Loucy (cell line): ENCODE measurements around the gene NAALADL2.

Source experiments
- H2AFZ ChIP-seq: fragments of 200-600 bp; sonication (generic); 2 replicates; pipeline ENCODE4 v1.6.0; 2016; ENCODE audit warnings: antibody characterized with exemption, mild to moderate bottlenecking, low read length, moderate library complexity
- H3F3A ChIP-seq: fragments of 200-600 bp; 2 replicates; pipeline ENCODE4 v1.6.0; 2016; ENCODE audit warnings: antibody characterized with exemption, low read depth, mild to moderate bottlenecking
- H3K27me3 ChIP-seq: fragments of 200-600 bp; sonication (generic); 2 replicates; pipeline ENCODE4 v1.6.1; 2014; ENCODE audit warnings: low read length, mild to moderate bottlenecking; ENCODE audit not compliant: insufficient read depth, poor library complexity, severe bottlenecking
- H3K36me3 ChIP-seq: fragments of 200-600 bp; sonication (generic); 2 replicates; pipeline ENCODE4 v1.6.1; 2016; ENCODE audit warnings: low read length; ENCODE audit not compliant: insufficient read depth
- H3K4me1 ChIP-seq: fragments of 200-600 bp; sonication (generic); 2 replicates; pipeline ENCODE4 v1.5.1; 2014; ENCODE audit warnings: low read length, mild to moderate bottlenecking; ENCODE audit not compliant: insufficient read depth, poor library complexity, severe bottlenecking
- H3K4me2 ChIP-seq: fragments of 200-600 bp; sonication (generic); 2 replicates; pipeline ENCODE4 v1.6.0; 2014; ENCODE audit warnings: antibody characterized with exemption, low read length, low read depth, mild to moderate bottlenecking; ENCODE audit not compliant: poor library complexity, severe bottlenecking
- H3K4me3 ChIP-seq: fragments of 200-600 bp; sonication (generic); 2 replicates; pipeline ENCODE4 v1.5.1; 2014; ENCODE audit warnings: low read length, mild to moderate bottlenecking, mixed read lengths; ENCODE audit not compliant: poor library complexity, severe bottlenecking
- H3K79me2 ChIP-seq: fragments of 200-600 bp; sonication (generic); 2 replicates; pipeline ENCODE4 v1.6.1; 2014; ENCODE audit warnings: low read length; ENCODE audit not compliant: insufficient read depth
- H3K9ac ChIP-seq: fragments of 200-600 bp; sonication (generic); 2 replicates; pipeline ENCODE4 v1.6.0; 2014; ENCODE audit warnings: mild to moderate bottlenecking, low read depth, low read length, moderate library complexity; ENCODE audit not compliant: poor library complexity, severe bottlenecking
- H3K9me2 ChIP-seq: fragments of 200-600 bp; sonication (generic); replicated peaks from 2 replicates; pipeline ENCODE4 v1.6.1; 2016; ENCODE audit warnings: low read depth, low read length, mixed read lengths
- H3K9me3 ChIP-seq: fragments of 200-600 bp; sonication (generic); 2 replicates; pipeline ENCODE4 v1.6.1; 2014; ENCODE audit warnings: mild to moderate bottlenecking, antibody characterized with exemption, low read length, low read depth; ENCODE audit not compliant: insufficient read depth
- H4K20me1 ChIP-seq: fragments of 200-600 bp; sonication (generic); 2 replicates; pipeline ENCODE4 v1.6.0; 2014; ENCODE audit warnings: antibody characterized with exemption, low read length, mild to moderate bottlenecking; ENCODE audit not compliant: insufficient read depth, poor library complexity, severe bottlenecking
- CTCF ChIP-seq: fragments of 200-600 bp; sonication (generic); conservative IDR thresholded peaks from 2 replicates; pipeline ENCODE4 v1.5.1; 2014; ENCODE audit warnings: mild to moderate bottlenecking, antibody characterized with exemption, low read length
- EZH2phosphoT487 ChIP-seq: fragments of 200-600 bp; IDR thresholded peaks from 2 replicates; pipeline ENCODE4 v1.6.1; 2018; ENCODE audit warnings: antibody characterized with exemption, mild to moderate bottlenecking, moderate library complexity, borderline replicate concordance

NAALADL2 gene

GRCh38 chr3:175485436-175485835, 626.3 kb downstream of the NAALADL2 start:
- no peak overlapping the region for H3K4me3 ChIP-seq
- H3K36me3 ChIP-seq: no peaks in the 10 kb centered on the region
- TF ChIP-seq CTCF: no peak
- TF ChIP-seq EZH2phosphoT487: no peak
- no peaks in the 10 kb centered on the region for H3K79me2 ChIP-seq
- no peaks in the 10 kb centered on the region for H3K4me1 ChIP-seq
- H3K9me2 ChIP-seq: no peaks in the 10 kb centered on the region
- no peaks in the 10 kb centered on the region for H4K20me1 ChIP-seq
- H3K9ac ChIP-seq: no peak overlapping the region
- no peaks in the 10 kb centered on the region for H3K27me3 ChIP-seq
- H2AFZ ChIP-seq: no peak overlapping the region
- H3K9me3 ChIP-seq: no peaks in the 10 kb centered on the region
- H3K4me2 ChIP-seq: no peak overlapping the region
- H3F3A ChIP-seq: no peaks in the 10 kb centered on the region

- no peak for TF ChIP-seq EZH2phosphoT487
- no peak for TF ChIP-seq CTCF
- H3K4me2 ChIP-seq: no peak overlapping the region
- H2AFZ ChIP-seq: no peak overlapping the region
- no peaks in the 10 kb centered on the region for H3K27me3 ChIP-seq
- no peaks in the 10 kb centered on the region for H3K4me1 ChIP-seq
- H4K20me1 ChIP-seq: no peaks in the 10 kb centered on the region
- no peaks in the 10 kb centered on the region for H3K9me2 ChIP-seq
- no peaks in the 10 kb centered on the region for H3K9me3 ChIP-seq
- no peak overlapping the region for H3K9ac ChIP-seq
- no peaks in the 10 kb centered on the region for H3K79me2 ChIP-seq
- H3K4me3 ChIP-seq: no peak overlapping the region
- no peaks in the 10 kb centered on the region for H3K36me3 ChIP-seq
- no peaks in the 10 kb centered on the region for H3F3A ChIP-seq
Measured at GRCh38 chr3:175486255-175486654, 627.1 kb downstream of the NAALADL2 start.

- Histone ChIP-seq H3K9ac (no peak overlapping the region), H3K9me3 (no peaks in the 10 kb centered on the region), H3K4me2 (no peak overlapping the region), H3K4me1 (no peaks in the 10 kb centered on the region), H3F3A (no peaks in the 10 kb centered on the region), H3K79me2 (no peaks in the 10 kb centered on the region), H4K20me1 (no peaks in the 10 kb centered on the region), H3K4me3 (no peak overlapping the region), H3K9me2 (0 out of 2 replicates have a peak, but pooled peaks cover 1% of the 10 kb centered on the region), H2AFZ (no peak overlapping the region), H3K36me3 (no peaks in the 10 kb centered on the region), H3K27me3 (no peaks in the 10 kb centered on the region)
- TF ChIP-seq CTCF: no peak
- TF ChIP-seq EZH2phosphoT487: no peak
Measured at GRCh38 chr3:175489406-175489805, 630.3 kb downstream of the NAALADL2 start.
